GM23338 (cell line): ENCODE results near the gene MLLT6. TPM values are rescaled to one million over a fixed set of nuclear protein-coding genes. Genes with fewer than 3 reads are reported as not detected.

Experiments used
- ATAC-seq: fragments of 200-7000 bp; cut with Tn5 transposase; 3 replicates; pipeline ENCODE4 v1.9.1; 2020
- DNase-seq: peaks from one replicate; pipeline ENCODE4 v3.0.0-alpha.2; 2015; ENCODE audit warnings: low spot score
- H2AFZ ChIP-seq: fragments of 200-600 bp; sonication (generic); 2 replicates; pipeline ENCODE4 v1.8.0; 2016; ENCODE audit warnings: antibody characterized with exemption, mild to moderate bottlenecking, moderate library complexity
- H3F3A ChIP-seq: fragments of 200-600 bp; sonication (generic); replicated peaks from 2 replicates; pipeline ENCODE4 v1.8.0; 2017; ENCODE audit warnings: antibody characterized with exemption, mixed run types, low read depth
- H3K27ac ChIP-seq: fragments of 200-600 bp; sonication (generic); 2 replicates; pipeline ENCODE4 v1.6.1; 2016; ENCODE audit warnings: low read depth
- H3K27me3 ChIP-seq: fragments of 200-600 bp; sonication (generic); 2 replicates; pipeline ENCODE4 v1.8.0; 2016; ENCODE audit warnings: mild to moderate bottlenecking, mixed run types, moderate library complexity; ENCODE audit not compliant: insufficient read depth
- H3K36me3 ChIP-seq: fragments of 200-600 bp; sonication (generic); 2 replicates; pipeline ENCODE4 v1.8.0; 2016; ENCODE audit warnings: mild to moderate bottlenecking; ENCODE audit not compliant: insufficient read depth
- H3K4me1 ChIP-seq: fragments of 200-600 bp; sonication (generic); 2 replicates; pipeline ENCODE4 v1.8.0; 2016; ENCODE audit warnings: mild to moderate bottlenecking, moderate library complexity; ENCODE audit not compliant: insufficient read depth
- H3K4me2 ChIP-seq: fragments of 200-600 bp; sonication (generic); 2 replicates; pipeline ENCODE4 v1.7.1; 2017; ENCODE audit warnings: mixed run types
- H3K4me3 ChIP-seq: fragments of 200-600 bp; sonication (generic); 2 replicates; pipeline ENCODE4 v1.6.1; 2016; ENCODE audit warnings: mixed run types
- H3K79me2 ChIP-seq: fragments of 200-600 bp; sonication (generic); replicated peaks from 2 replicates; pipeline ENCODE4 v1.8.0; 2017; ENCODE audit warnings: mild to moderate bottlenecking; ENCODE audit not compliant: insufficient read depth
- H3K9me2 ChIP-seq: fragments of 200-600 bp; sonication (generic); 2 replicates; pipeline ENCODE4 v1.8.0; 2017; ENCODE audit not compliant: insufficient read depth
- H4K20me1 ChIP-seq: fragments of 200-600 bp; sonication (generic); replicated peaks from 2 replicates; pipeline ENCODE4 v1.8.0; 2017; ENCODE audit warnings: mild to moderate bottlenecking; ENCODE audit not compliant: insufficient read depth
- H3K27ac Mint-ChIP-seq: 2 replicates; pipeline ENCODE4 v1.8.0; 2020; ENCODE audit warnings: inconsistent platforms, mild to moderate bottlenecking, moderate library complexity, mixed read lengths
- H3K27me3 Mint-ChIP-seq: 3 replicates; pipeline ENCODE4 v1.8.0; 2022; ENCODE audit warnings: low read depth, mild to moderate bottlenecking, moderate library complexity, mixed read lengths, inconsistent platforms; ENCODE audit not compliant: insufficient read depth, poor library complexity
- H3K36me3 Mint-ChIP-seq: 3 replicates; pipeline ENCODE4 v1.8.0; 2021; ENCODE audit warnings: low read depth, mild to moderate bottlenecking, inconsistent platforms, moderate library complexity, mixed read lengths
- H3K4me1 Mint-ChIP-seq: 3 replicates; pipeline ENCODE4 v1.8.0; 2020; ENCODE audit warnings: mild to moderate bottlenecking, inconsistent platforms, mixed read lengths
- H3K4me3 Mint-ChIP-seq: 3 replicates; pipeline ENCODE4 v1.8.0; 2021; ENCODE audit warnings: moderate library complexity, mild to moderate bottlenecking, inconsistent platforms, mixed read lengths
- H3K9me3 Mint-ChIP-seq: 3 replicates; pipeline ENCODE4 v1.8.0; 2020; ENCODE audit warnings: moderate library complexity, mild to moderate bottlenecking, inconsistent platforms, mixed read lengths
- EZH2phosphoT487 ChIP-seq: fragments of 200-600 bp; sonication (generic); IDR thresholded peaks from one replicate; pipeline ENCODE4 v1.8.1; 2018; ENCODE audit warnings: antibody characterized with exemption; ENCODE audit not compliant: unreplicated experiment
- JUNB ChIP-seq: IDR thresholded peaks from one replicate; pipeline ENCODE4 v1.6.1; 2016; ENCODE audit warnings: antibody characterized with exemption; ENCODE audit not compliant: unreplicated experiment
- STAT1 ChIP-seq: IDR thresholded peaks from one replicate; pipeline ENCODE4 v1.6.1; 2016; ENCODE audit warnings: antibody characterized with exemption; ENCODE audit not compliant: unreplicated experiment
- polyA plus RNA-seq: library from polyadenylated mRNA; unstranded; fragments of >200 nt; fragmentation: Nextera tagmentation; extraction: Ambion mirVana; gene quantifications from 2 replicates; pipeline ENCODE4 v1.2.1, GENCODE V29; 2016
- total RNA-seq: library from RNA; depleted of rRNA; stranded (reverse); fragments of >200 nt; shearing (Covaris generic); gene quantifications from 2 replicates; pipeline ENCODE4 v1.2.3, GENCODE V29; 2014
- TF ChIP-seq, protein P1 (sequence below): IDR thresholded peaks from 2 replicates; pipeline ENCODE4 v1.6.1; 2016; ENCODE audit warnings: antibody characterized with exemption
- TF ChIP-seq, protein P2 (sequence below): IDR thresholded peaks from one replicate; pipeline ENCODE4 v1.6.1; 2018; ENCODE audit warnings: antibody characterized with exemption; ENCODE audit not compliant: unreplicated experiment

The MLLT6 gene
- total and polyA plus RNA-seq, 2 experiments from 2014 or later = 2.6 to 2.8 TPM

DNA sequence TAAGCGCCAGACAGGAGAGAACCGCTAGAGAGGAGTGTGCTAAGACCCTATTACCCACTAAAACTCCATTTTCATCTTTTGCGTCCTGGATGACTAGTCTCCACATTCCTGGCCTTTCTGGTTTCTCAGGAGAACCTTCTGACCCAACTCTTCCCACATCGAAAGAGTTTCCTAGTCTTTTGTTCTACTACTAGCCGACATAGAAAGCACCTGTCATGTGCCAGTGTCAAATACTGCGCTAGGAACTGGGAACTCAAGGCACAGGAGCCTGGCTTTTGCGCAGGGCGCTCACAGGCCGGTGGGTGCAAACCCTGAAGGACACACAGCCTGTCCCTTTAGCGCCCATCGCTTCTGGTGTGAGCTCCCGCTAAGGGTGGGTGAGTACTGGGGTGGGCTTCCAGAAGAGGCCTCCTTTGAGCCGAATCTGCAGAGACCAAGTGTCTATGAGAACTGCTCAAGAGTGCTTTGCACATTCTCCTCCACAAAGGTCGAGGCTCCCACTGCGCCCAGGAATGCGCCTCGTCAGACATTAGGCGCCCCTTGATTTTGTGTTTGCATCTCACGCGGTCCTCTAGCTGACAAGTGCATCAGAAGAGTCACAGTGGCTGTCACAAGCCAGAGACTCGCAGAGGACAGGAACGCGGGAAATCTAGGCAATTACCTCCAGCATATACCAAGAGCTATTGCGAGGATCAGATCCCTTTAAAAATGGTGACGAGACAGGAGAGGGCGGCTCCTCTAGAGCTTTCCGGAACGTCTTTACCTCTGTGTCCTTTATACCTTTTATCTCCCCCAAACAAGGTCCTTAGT lies 45.4 kb downstream of the MLLT6 start:
- H3K36me3 Mint-ChIP-seq = peaks cover 15% of the 10 kb centered on the region
- peaks cover 5% of the 10 kb centered on the region for H3K9me3 Mint-ChIP-seq
- H3K4me2 ChIP-seq = peak overlapping the region; percentile 96
- peak overlapping the region; percentile 69 for H3K4me3 ChIP-seq
- peak overlapping the region; percentile 66; the same call in 1 of the 2 replicates for H3K27ac ChIP-seq
- H3K9me2 ChIP-seq = no peaks in the 10 kb centered on the region
- peaks cover 48% of the 10 kb centered on the region for H3K79me2 ChIP-seq
- no peak for ATAC-seq
- peaks cover 16% of the 10 kb centered on the region for H3K27me3 ChIP-seq
- peaks cover 34% of the 10 kb centered on the region for H3K27me3 Mint-ChIP-seq
- H3K4me3 Mint-ChIP-seq = peak overlapping the region; percentile 97
- TF ChIP-seq, protein P1, sequence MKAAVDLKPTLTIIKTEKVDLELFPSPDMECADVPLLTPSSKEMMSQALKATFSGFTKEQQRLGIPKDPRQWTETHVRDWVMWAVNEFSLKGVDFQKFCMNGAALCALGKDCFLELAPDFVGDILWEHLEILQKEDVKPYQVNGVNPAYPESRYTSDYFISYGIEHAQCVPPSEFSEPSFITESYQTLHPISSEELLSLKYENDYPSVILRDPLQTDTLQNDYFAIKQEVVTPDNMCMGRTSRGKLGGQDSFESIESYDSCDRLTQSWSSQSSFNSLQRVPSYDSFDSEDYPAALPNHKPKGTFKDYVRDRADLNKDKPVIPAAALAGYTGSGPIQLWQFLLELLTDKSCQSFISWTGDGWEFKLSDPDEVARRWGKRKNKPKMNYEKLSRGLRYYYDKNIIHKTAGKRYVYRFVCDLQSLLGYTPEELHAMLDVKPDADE = no peak
- peaks cover 34% of the 10 kb centered on the region for H3K4me1 ChIP-seq
- peaks cover 23% of the 10 kb centered on the region for H4K20me1 ChIP-seq
- H3F3A ChIP-seq = peaks cover 2% of the 10 kb centered on the region; the same call in 1 of the 2 replicates
- peaks cover 22% of the 10 kb centered on the region for H3K4me1 Mint-ChIP-seq
- H2AFZ ChIP-seq = peak overlapping the region; percentile 72
- DNase-seq = peak; percentile 74
- H3K36me3 ChIP-seq = no peaks in the 10 kb centered on the region
- no peak overlapping the region for H3K27ac Mint-ChIP-seq

DNA sequence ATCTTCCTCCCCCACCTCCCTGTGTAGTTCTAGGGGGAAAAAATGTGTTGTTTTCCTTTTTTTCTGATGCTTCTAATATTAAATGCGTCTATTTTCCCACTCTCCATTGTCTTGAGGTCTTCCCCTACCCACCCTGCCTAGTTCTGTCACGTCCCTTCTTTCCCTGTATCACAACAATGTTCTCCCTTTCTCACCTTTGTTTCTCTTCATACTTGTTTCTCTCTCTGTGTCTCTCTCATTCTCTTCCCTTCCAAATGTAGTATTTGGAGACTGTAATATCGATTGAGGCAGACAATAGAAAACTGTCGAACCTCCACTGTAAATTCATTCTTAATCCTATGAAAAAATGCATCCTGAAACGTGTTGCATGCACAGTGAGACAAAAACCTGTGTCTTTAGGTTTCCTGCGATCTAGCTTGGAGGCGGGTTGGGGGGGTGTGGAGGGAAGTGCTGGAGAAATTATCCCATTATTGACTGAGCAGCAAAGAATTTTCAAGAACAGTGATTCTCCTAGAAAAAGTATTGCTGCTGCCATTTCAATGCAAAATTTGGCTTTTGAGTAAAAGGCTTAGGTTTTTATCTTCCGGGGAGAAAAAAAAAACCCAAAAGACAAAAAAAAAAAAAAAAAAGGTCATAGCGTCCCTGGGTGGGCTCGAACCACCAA lies 46.2 kb downstream of the MLLT6 start:
- Histone ChIP-seq H3K36me3 (peaks cover 6% of the 10 kb centered on the region), H3K9me2 (no peaks in the 10 kb centered on the region), H3F3A (peaks cover 2% of the 10 kb centered on the region; the same call in 1 of the 2 replicates), H4K20me1 (peaks cover 15% of the 10 kb centered on the region), H2AFZ (peak overlapping the region; percentile 6; the same call in 1 of the 2 replicates), H3K4me1 (peaks cover 27% of the 10 kb centered on the region), H3K27me3 (peaks cover 16% of the 10 kb centered on the region), H3K79me2 (peaks cover 40% of the 10 kb centered on the region), H3K4me2 (peak overlapping the region; percentile 96), H3K27ac (no peak overlapping the region), H3K4me3 (peak overlapping the region; percentile 69)
- Mint-ChIP-seq H3K36me3 (peaks cover 23% of the 10 kb centered on the region), H3K4me1 (peaks cover 15% of the 10 kb centered on the region), H3K9me3 (peaks cover 5% of the 10 kb centered on the region), H3K27me3 (peaks cover 30% of the 10 kb centered on the region), H3K27ac (no peak overlapping the region; the same call in 1 of the 2 replicates), H3K4me3 (peak overlapping the region; percentile 97)
- no peak for TF ChIP-seq STAT1
- no peak for TF ChIP-seq EZH2phosphoT487
- TF ChIP-seq, protein P2, sequence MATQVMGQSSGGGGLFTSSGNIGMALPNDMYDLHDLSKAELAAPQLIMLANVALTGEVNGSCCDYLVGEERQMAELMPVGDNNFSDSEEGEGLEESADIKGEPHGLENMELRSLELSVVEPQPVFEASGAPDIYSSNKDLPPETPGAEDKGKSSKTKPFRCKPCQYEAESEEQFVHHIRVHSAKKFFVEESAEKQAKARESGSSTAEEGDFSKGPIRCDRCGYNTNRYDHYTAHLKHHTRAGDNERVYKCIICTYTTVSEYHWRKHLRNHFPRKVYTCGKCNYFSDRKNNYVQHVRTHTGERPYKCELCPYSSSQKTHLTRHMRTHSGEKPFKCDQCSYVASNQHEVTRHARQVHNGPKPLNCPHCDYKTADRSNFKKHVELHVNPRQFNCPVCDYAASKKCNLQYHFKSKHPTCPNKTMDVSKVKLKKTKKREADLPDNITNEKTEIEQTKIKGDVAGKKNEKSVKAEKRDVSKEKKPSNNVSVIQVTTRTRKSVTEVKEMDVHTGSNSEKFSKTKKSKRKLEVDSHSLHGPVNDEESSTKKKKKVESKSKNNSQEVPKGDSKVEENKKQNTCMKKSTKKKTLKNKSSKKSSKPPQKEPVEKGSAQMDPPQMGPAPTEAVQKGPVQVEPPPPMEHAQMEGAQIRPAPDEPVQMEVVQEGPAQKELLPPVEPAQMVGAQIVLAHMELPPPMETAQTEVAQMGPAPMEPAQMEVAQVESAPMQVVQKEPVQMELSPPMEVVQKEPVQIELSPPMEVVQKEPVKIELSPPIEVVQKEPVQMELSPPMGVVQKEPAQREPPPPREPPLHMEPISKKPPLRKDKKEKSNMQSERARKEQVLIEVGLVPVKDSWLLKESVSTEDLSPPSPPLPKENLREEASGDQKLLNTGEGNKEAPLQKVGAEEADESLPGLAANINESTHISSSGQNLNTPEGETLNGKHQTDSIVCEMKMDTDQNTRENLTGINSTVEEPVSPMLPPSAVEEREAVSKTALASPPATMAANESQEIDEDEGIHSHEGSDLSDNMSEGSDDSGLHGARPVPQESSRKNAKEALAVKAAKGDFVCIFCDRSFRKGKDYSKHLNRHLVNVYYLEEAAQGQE = no peak
- no peak for TF ChIP-seq JUNB
- no peak for ATAC-seq
- DNase-seq = no peak
